GM12878 (cell line): Measurements from ENCODE around the gene TLDC2. TPM values are rescaled to one million over a fixed set of nuclear protein-coding genes. Genes with fewer than 3 reads are reported as not detected.

Experiments used
- ATAC-seq: fragments of 200-7000 bp; cut with Tn5 transposase; 3 replicates; pipeline ENCODE4 v1.9.1; 2020; ENCODE audit warnings: mild to moderate bottlenecking, moderate library complexity
- Bru-seq: library from RNA; stranded (reverse); fragments of 400-500 nt; gene quantifications from one replicate; lab custom pipeline; 2021; lab: Mats Ljungman, UMichigan
- BruChase-seq, 2 experiments: library from RNA; stranded (reverse); fragments of 400-500 nt; gene quantifications; one replicate each; lab custom pipeline; 2021; lab: Mats Ljungman, UMichigan
- BruUV-seq: library from RNA; stranded (reverse); fragments of 400-500 nt; replicated peaks from 2 replicates; lab custom pipeline; 2021; lab: Mats Ljungman, UMichigan
- CTCF ChIA-PET: fragments of 300-600 bp; sonication (Branson Sonifier 250); formaldehyde crosslinking; extraction: SDS; loops from one replicate; lab custom pipeline; 2021; ENCODE audit warnings: inconsistent platforms; lab: Yijun Ruan, JAX
- POLR2A ChIA-PET: fragments of 350-600 bp; formaldehyde crosslinking; extraction: SDS; loops from one replicate; lab custom pipeline; 2021; ENCODE audit warnings: inconsistent platforms; lab: Charles Lee
- RAD21 ChIA-PET: fragments of 300-600 bp; sonication (Branson Sonifier 250); formaldehyde crosslinking; loops from one replicate; lab custom pipeline; 2023; ENCODE audit warnings: antibody characterized with exemption; ENCODE audit not compliant: unreplicated experiment; lab: Charles Lee
- SMC1A ChIA-PET: fragments of 300-600 bp; sonication (Branson Sonifier 250); formaldehyde crosslinking; loops from one replicate; lab custom pipeline; 2023; ENCODE audit not compliant: unreplicated experiment, uncharacterized antibody; lab: Charles Lee
- DNase-seq: peaks from one replicate; pipeline ENCODE4 v3.0.0-alpha.2; 2011; ENCODE audit warnings: low read depth, low spot score
- FAIRE-seq: peaks from 3 replicates; lab custom pipeline; 2011; peaks lifted over from hg19 to GRCh38; lab: Jason Lieb, UNC
- H2AFZ ChIP-seq: 2 replicates; pipeline ENCODE4 v1.6.0; 2011; ENCODE audit warnings: low read depth, low read length, control low read depth; ENCODE audit not compliant: control insufficient read depth
- H3K27ac ChIP-seq: 2 replicates; pipeline ENCODE4 v1.5.1; 2011; ENCODE audit warnings: control low read depth; ENCODE audit not compliant: control insufficient read depth, insufficient read depth
- H3K27me3 ChIP-seq, 2 experiments: replicated peaks in 1 of 2; 2 replicates each; pipeline versions ENCODE4 v1.6.0 to v1.6.1; 2011; ENCODE audit warnings: low read length in 1 of 2; ENCODE audit not compliant: control insufficient read depth in 2 of 2, insufficient read depth in 2 of 2
- H3K36me3 ChIP-seq, 2 experiments: 2 replicates each; pipeline ENCODE4 v1.5.1; 2011; ENCODE audit warnings: low read length in 1 of 2; ENCODE audit not compliant: control insufficient read depth in 2 of 2, insufficient read depth in 2 of 2
- H3K4me1 ChIP-seq: 2 replicates; pipeline ENCODE4 v1.6.1; 2011; ENCODE audit warnings: mild to moderate bottlenecking, low read length, moderate library complexity, mixed read lengths; ENCODE audit not compliant: control insufficient read depth, insufficient read depth
- H3K4me2 ChIP-seq: 2 replicates; pipeline ENCODE4 v1.6.0; 2011; ENCODE audit warnings: control low read depth; ENCODE audit not compliant: control insufficient read depth, insufficient read depth
- H3K4me3 ChIP-seq: fragments of 200-600 bp; sonication (generic); 2 replicates; pipeline ENCODE4 v1.5.1; 2016
- H3K79me2 ChIP-seq: 2 replicates; pipeline ENCODE4 v1.6.0; 2011; ENCODE audit warnings: low read length; ENCODE audit not compliant: control insufficient read depth, insufficient read depth
- H3K9ac ChIP-seq: 2 replicates; pipeline ENCODE4 v1.8.0; 2011; ENCODE audit warnings: low read length, control low read depth, mixed read lengths; ENCODE audit not compliant: control insufficient read depth, insufficient read depth
- H3K9me3 ChIP-seq: replicated peaks from 3 replicates; pipeline ENCODE4 v1.5.1; 2011; ENCODE audit warnings: mild to moderate bottlenecking, low read length; ENCODE audit not compliant: control insufficient read depth, insufficient read depth
- H4K20me1 ChIP-seq: 2 replicates; pipeline ENCODE4 v1.6.0; 2011; ENCODE audit not compliant: control insufficient read depth, insufficient read depth
- BHLHE40 ChIP-seq, 2 experiments: fragments of 450-650 bp in 1 of 2; IDR thresholded peaks; 2 replicates each; pipeline ENCODE4 v1.6.1; 2011 to 2017; ENCODE audit warnings: low read depth in 2 of 2, borderline replicate concordance in 1 of 2, improper control_type of control experiment in 1 of 2, low read length in 1 of 2, mild to moderate bottlenecking in 1 of 2
- EGR1 ChIP-seq, 2 experiments: IDR thresholded peaks; 1 replicate in 1 of 2; 2 replicates in 1 of 2; pipeline ENCODE4 v1.6.1; 2011 to 2012; ENCODE audit warnings: low read depth in 2 of 2, low read length in 2 of 2, borderline replicate concordance in 1 of 2, mild to moderate bottlenecking in 1 of 2, moderate library complexity in 1 of 2
- IKZF1 ChIP-seq: fragments of 450-650 bp; conservative IDR thresholded peaks from 2 replicates; pipeline ENCODE4 v1.6.1; 2017; ENCODE audit warnings: antibody characterized with exemption, mild to moderate bottlenecking
- SREBF1 ChIP-seq: IDR thresholded peaks from 2 replicates; pipeline ENCODE4 v1.6.1; 2012; ENCODE audit warnings: mild to moderate bottlenecking, low read length
- TCF3 ChIP-seq: IDR thresholded peaks from 2 replicates; pipeline ENCODE4 v1.6.1; 2012; ENCODE audit warnings: low read depth, mild to moderate bottlenecking, low read length, borderline replicate concordance; ENCODE audit not compliant: insufficient read depth
- USF2 ChIP-seq: IDR thresholded peaks from 2 replicates; pipeline ENCODE4 v1.6.1; 2011; ENCODE audit warnings: low read depth, low read length, improper control_type of control experiment, borderline replicate concordance
- ZNF274 ChIP-seq: IDR thresholded peaks from one replicate; pipeline ENCODE4 v1.8.0; 2011; ENCODE audit not compliant: insufficient read length, insufficient read depth
- ZNF622 ChIP-seq: fragments of 450-650 bp; IDR thresholded peaks from 2 replicates; pipeline ENCODE4 v1.6.1; 2017; ENCODE audit warnings: mild to moderate bottlenecking, inconsistent platforms
- ZZZ3 ChIP-seq: IDR thresholded peaks from 2 replicates; pipeline ENCODE4 v1.6.1; 2011; ENCODE audit warnings: low read depth; ENCODE audit not compliant: control insufficient read depth, insufficient read length
- WGBS: methylation state at CpG from one replicate; pipeline ENCODE4 v1.1.6; 2016; ENCODE audit warnings: low lambda C conversion rate; ENCODE audit not compliant: insufficient replicate concordance, insufficient coverage; ENCODE audit errors: missing lambda C conversion rate; 5-methylcytosine and 5-hydroxymethylcytosine counted together
- in situ Hi-C: fragments of 300-500 bp; cut with MboI; formaldehyde crosslinking; loops from 9 replicates; pipeline ENCODE4 v1.14.3; 2018; ENCODE audit warnings: mixed read lengths
- intact Hi-C: fragments of 100-400 bp; cut with micrococcal nuclease; formaldehyde crosslinking; loops from one replicate; pipeline ENCODE4 v1.14.2; 2022; ENCODE audit not compliant: unreplicated experiment
- long read RNA-seq, 2 experiments: library from polyadenylated mRNA; unstranded; transcript quantifications; one replicate each; pipeline ENCODE4 v2.0.0, GENCODE V29; 2019 to 2020
- polyA minus RNA-seq, 3 experiments: library from RNA; depleted of rRNA, polyadenylated mRNA; stranded (reverse); fragments of >200 nt; gene quantifications; 2 replicates each; pipeline ENCODE4 v1.2.3, GENCODE V29; 2011
- polyA plus RNA-seq, 11 experiments: library from polyadenylated mRNA; depleted of rRNA in 4 of 11; unstranded in 6 of 11; stranded (reverse) in 5 of 11; fragments of >200 nt; fragmentation: Nextera tagmentation in 4 of 11; fragmentation: Illumina TruSeq in 1 of 11; extraction: Ambion mirVana in 4 of 11; extraction: Trizol in 1 of 11; gene quantifications; 1 replicate in 1 of 11; 2 replicates in 10 of 11; pipeline versions ENCODE4 v1.2.1 to v1.2.3, GENCODE V29; 2011 to 2016; ENCODE audit warnings: inconsistent platforms in 2 of 11, missing spikeins in 2 of 11, low read depth in 1 of 11
- total RNA-seq, 4 experiments: library from RNA; depleted of rRNA in 3 of 4; stranded (reverse); fragments of >200 nt in 3 of 4; fragmentation: Illumina TruSeq in 1 of 4; extraction: Trizol in 1 of 4; gene quantifications; 2 replicates each; pipeline versions ENCODE4 v1.2.1 to v1.2.3, GENCODE V29; 2013 to 2021
- TF ChIP-seq, protein P1 (sequence below): fragments of 450-650 bp; IDR thresholded peaks from 2 replicates; pipeline ENCODE4 v1.6.1; 2018; ENCODE audit warnings: mild to moderate bottlenecking, low read depth, moderate library complexity; ENCODE audit not compliant: partially characterized antibody

TLDC2 gene
- 0.27 TPM in 1 of 2 replicates, not detected in the other for total RNA-seq (2013; cell fraction: nucleolus; rRNA removed)
- total RNA-seq (2014; rRNA removed) (0.28 and 0.49 TPM in 2 replicates), total RNA-seq (2014; rRNA removed; fragmentation: Illumina TruSeq; extraction: Trizol) (0.18 and 0.37 TPM in 2 replicates), total RNA-seq (2021) (0.24 and 0.41 TPM in 2 replicates), polyA plus RNA-seq (2011; rRNA removed) (0.05 and 0.09 TPM in 2 replicates), polyA plus RNA-seq (2014; fragmentation: Illumina TruSeq; extraction: Trizol) (0.13 and 0.35 TPM in 2 replicates), polyA plus RNA-seq (2014; fragmentation: Nextera tagmentation; extraction: Ambion mirVana) (under 1 TPM; 0.08 to 0.24 TPM), polyA plus RNA-seq (2014; rRNA removed) (0.33 and 0.42 TPM in 2 replicates), polyA plus RNA-seq (2016; fragmentation: Nextera tagmentation; extraction: Ambion mirVana) (under 1 TPM; 0.10 to 0.16 TPM), polyA minus RNA-seq (2011; rRNA and poly(A)+ RNA removed) (not detected in 2 replicates), Bru-seq, nascent RNA (percentile 8 among the genes with signal in this experiment), BruChase-seq, experiment 1, labeled RNA remaining after a 6-hour chase (percentile 6 among the genes with signal in this experiment), BruChase-seq, experiment 2, labeled RNA remaining after a 2-hour chase (percentile 8 among the genes with signal in this experiment)
- polyA plus RNA-seq (2011; ENCODE audit: low read depth), result 0.50 TPM
- 0.03 TPM in 1 of 2 replicates, not detected in the other for polyA plus RNA-seq (2011; cell fraction: cytosol; rRNA removed)
- polyA plus RNA-seq (2011; cell fraction: nucleus; rRNA removed), result not detected in 2 replicates
- 0.09 and 0.35 TPM in 2 replicates for polyA plus RNA-seq (2012)
- polyA minus RNA-seq (2011; cell fraction: cytosol; rRNA and poly(A)+ RNA removed), result not detected in 2 replicates
- not detected in 2 replicates for polyA minus RNA-seq (2011; cell fraction: nucleus; rRNA and poly(A)+ RNA removed)
- long read RNA-seq, experiment 1, result 0 reads
- long read RNA-seq, experiment 2, result 0 reads

DNA sequence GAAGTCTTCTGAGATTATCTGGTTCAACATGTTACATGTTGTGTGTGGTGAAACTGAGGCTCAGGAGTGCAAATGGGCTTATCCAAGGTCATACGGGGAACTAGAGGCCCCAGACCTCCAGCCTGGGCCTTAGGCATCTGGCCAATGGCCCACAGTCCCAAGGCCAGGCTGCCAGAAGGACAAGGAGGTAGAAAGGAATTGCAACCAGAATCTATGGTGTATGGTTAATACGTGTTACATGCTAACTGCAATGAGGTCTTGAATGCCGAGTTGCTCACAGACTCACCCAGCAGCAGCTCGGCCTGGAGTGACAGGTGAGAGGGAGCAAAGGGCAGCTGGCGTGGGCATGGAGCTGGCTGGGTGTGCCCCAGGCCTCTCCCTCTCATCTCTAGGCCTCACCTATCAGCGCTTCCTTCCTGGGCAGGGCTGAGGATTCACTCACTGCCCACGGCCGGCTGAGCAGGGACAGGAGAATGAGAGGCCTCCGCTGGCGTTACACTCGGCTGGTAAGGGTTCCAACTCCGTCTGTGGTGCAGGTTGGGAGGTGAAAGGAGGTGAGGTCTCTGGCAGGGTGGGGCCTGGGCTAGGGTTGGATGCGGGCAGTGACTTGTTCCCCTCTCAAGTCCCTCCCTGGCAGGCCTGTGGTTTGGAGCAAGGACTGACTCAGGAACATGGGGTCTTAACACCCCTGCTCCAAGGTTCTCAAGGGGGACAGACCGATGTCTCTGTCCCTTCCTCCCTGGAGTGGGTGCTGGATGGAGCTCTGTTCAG lies at the start of gene TLDC2:
Gene TLDC2 (plus strand): TSS at position 437 of the 771 bp plus-strand sequence. CDS start 37 bp downstream, at position 474.
- no peaks in the 10 kb centered on the region for H4K20me1 ChIP-seq
- H3K27ac ChIP-seq, result peak within 1 kb of the TSS; percentile 27
- peak within 1 kb of the TSS; percentile 44 for H3K4me2 ChIP-seq
- ChIA-PET SMC1A (interaction anchor here (1.3 to 1.9 kb wide), 4 partner anchors 8 to 31 kb away, joined by 4 to 7 read pairs (median 4); no protein-coding TSS in a partner anchor), RAD21 (interaction anchor here (0.6 to 4.9 kb wide), 11 partner anchors 8 to 278 kb away, joined by 3 to 32 read pairs (median 6); partner anchors contain the start of gene DSN1), POLR2A (interaction anchor here (0.7 to 1.5 kb wide), 5 partner anchors 12 to 288 kb away, joined by 3 to 11 read pairs (median 3); partner anchors contain the start of gene RAB5IF), CTCF (interaction anchor here (0.7 to 6.7 kb wide), 5 partner anchors 7 to 40 kb away, joined by 3 to 54 read pairs (median 22); no protein-coding TSS in a partner anchor)
- peak within 1 kb of the TSS; percentile 51; the same call in 1 of the 2 replicates for H2AFZ ChIP-seq
- H3K4me3 ChIP-seq, result no peak within 1 kb of the TSS
- peaks cover 33% of the 10 kb centered on the region for H3K4me1 ChIP-seq
- BruUV-seq, result no TSS peak
- ATAC-seq, result peak; percentile 8; the same call in 1 of the 3 replicates
- H3K36me3 ChIP-seq, result no peaks in the 10 kb centered on the region
- intact Hi-C loops (no loop called here), in situ Hi-C loops (no loop called here)
- no peak for FAIRE-seq
- TF ChIP-seq USF2, result no peak
- no peak for TF ChIP-seq SREBF1
- no peak for TF ChIP-seq ZNF274
- TF ChIP-seq ZNF622, result no peak
- TF ChIP-seq BHLHE40 (IDR thresholded peaks at IDR 0.05; ENCODE audit: borderline replicate concordance in 1 of 2, low read depth in 2 of 2, low read length in 1 of 2), result no peak
- no peak for TF ChIP-seq IKZF1
- TF ChIP-seq, protein P1, sequence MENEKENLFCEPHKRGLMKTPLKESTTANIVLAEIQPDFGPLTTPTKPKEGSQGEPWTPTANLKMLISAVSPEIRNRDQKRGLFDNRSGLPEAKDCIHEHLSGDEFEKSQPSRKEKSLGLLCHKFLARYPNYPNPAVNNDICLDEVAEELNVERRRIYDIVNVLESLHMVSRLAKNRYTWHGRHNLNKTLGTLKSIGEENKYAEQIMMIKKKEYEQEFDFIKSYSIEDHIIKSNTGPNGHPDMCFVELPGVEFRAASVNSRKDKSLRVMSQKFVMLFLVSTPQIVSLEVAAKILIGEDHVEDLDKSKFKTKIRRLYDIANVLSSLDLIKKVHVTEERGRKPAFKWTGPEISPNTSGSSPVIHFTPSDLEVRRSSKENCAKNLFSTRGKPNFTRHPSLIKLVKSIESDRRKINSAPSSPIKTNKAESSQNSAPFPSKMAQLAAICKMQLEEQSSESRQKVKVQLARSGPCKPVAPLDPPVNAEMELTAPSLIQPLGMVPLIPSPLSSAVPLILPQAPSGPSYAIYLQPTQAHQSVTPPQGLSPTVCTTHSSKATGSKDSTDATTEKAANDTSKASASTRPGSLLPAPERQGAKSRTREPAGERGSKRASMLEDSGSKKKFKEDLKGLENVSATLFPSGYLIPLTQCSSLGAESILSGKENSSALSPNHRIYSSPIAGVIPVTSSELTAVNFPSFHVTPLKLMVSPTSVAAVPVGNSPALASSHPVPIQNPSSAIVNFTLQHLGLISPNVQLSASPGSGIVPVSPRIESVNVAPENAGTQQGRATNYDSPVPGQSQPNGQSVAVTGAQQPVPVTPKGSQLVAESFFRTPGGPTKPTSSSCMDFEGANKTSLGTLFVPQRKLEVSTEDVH, result no peak
- TF ChIP-seq EGR1 (IDR thresholded peaks at IDR 0.05; ENCODE audit: borderline replicate concordance in 1 of 2, low read depth in 2 of 2, low read length in 2 of 2), result no peak
- TF ChIP-seq TCF3, result no peak
- no peak for TF ChIP-seq ZZZ3
- DNase-seq, result no peak
- H3K27me3 ChIP-seq, result no peaks in the 10 kb centered on the region; a peak in 1 of 4 replicates
- H3K9me3 ChIP-seq, result no peaks in the 10 kb centered on the region
- H3K9ac ChIP-seq, result no peak within 1 kb of the TSS; the same call in 1 of the 2 replicates
- no peaks in the 10 kb centered on the region for H3K79me2 ChIP-seq
- WGBS, result 27% methylated on average over 14 of the region's 14 CpGs
